HUES64 (cell line): ENCODE measurements around the gene CPT1B. TPM values are rescaled to one million over a fixed set of nuclear protein-coding genes. Genes with fewer than 3 reads are reported as not detected.
A peak's percentile ranks its signal among the peaks of the same experiment; 100 is the strongest.

Experiments used
- H3K27ac ChIP-seq: 2 replicates; pipeline ENCODE4 v1.7.0; 2013; ENCODE audit warnings: low read depth, low read length, inconsistent platforms
- H3K27me3 ChIP-seq: 2 replicates; pipeline ENCODE4 v1.6.1; 2013; ENCODE audit warnings: mild to moderate bottlenecking, low read length; ENCODE audit not compliant: insufficient read depth
- H3K36me3 ChIP-seq: 2 replicates; pipeline ENCODE4 v1.6.1; 2013; ENCODE audit warnings: mild to moderate bottlenecking, low read length; ENCODE audit not compliant: insufficient read depth
- H3K4me1 ChIP-seq: 2 replicates; pipeline ENCODE4 v1.6.1; 2013; ENCODE audit warnings: mild to moderate bottlenecking, low read length, moderate library complexity; ENCODE audit not compliant: insufficient read depth
- H3K4me3 ChIP-seq: 2 replicates; pipeline ENCODE4 v1.5.1; 2013; ENCODE audit warnings: mild to moderate bottlenecking, low read length, moderate library complexity
- H3K9ac ChIP-seq: 2 replicates; pipeline ENCODE4 v1.6.1; 2013; ENCODE audit warnings: mild to moderate bottlenecking, low read depth, low read length
- H3K9me3 ChIP-seq: 2 replicates; pipeline ENCODE4 v1.6.1; 2013; ENCODE audit warnings: low read depth, low read length; ENCODE audit not compliant: insufficient read depth
- WGBS: fragments of 150-250, 120-280 bp; methylation state at CpG from one replicate; pipeline ENCODE4 v1.1.7; 2013; ENCODE audit warnings: missing lambda C conversion rate; 5-methylcytosine and 5-hydroxymethylcytosine counted together
- polyA plus RNA-seq, 2 experiments: library from polyadenylated mRNA; stranded (reverse); fragments of 50-300 nt; gene quantifications; one replicate each; pipeline ENCODE4 v1.2.3, GENCODE V29; 2013

The CPT1B gene
- 22.8 TPM for polyA plus RNA-seq (2013, experiment 1 of 2)
- 17.6 TPM for polyA plus RNA-seq (2013, experiment 2 of 2)

- Histone ChIP-seq H3K4me1 (no peaks in the 10 kb centered on the region), H3K9ac (no peak within 1 kb of the TSS), H3K4me3 (no peak within 1 kb of the TSS), H3K9me3 (no peaks in the 10 kb centered on the region), H3K27me3 (no peaks in the 10 kb centered on the region), H3K36me3 (peaks cover 45% of the 10 kb centered on the region), H3K27ac (no peak within 1 kb of the TSS)
- WGBS, result 94% methylated on average over 63 of the region's 63 CpGs
These were observed at the start of gene CPT1B for GRCh38 chr22:50577987-50578775. CPT1B (minus strand) TSS chr22:50578427; CDS start chr22:50577915, 512 bp downstream.

- H3K4me1 ChIP-seq, result 0 out of 2 replicates have a peak, but pooled peaks cover 4% of the 10 kb centered on the region
- peak overlapping the region; percentile 81 for H3K4me3 ChIP-seq
- H3K36me3 ChIP-seq, result no peaks in the 10 kb centered on the region
- peaks cover 8% of the 10 kb centered on the region for H3K27me3 ChIP-seq
- H3K9me3 ChIP-seq, result no peaks in the 10 kb centered on the region
- WGBS, result 65% methylated on average over 42 of the region's 42 CpGs
- no peak overlapping the region for H3K27ac ChIP-seq
- no peak overlapping the region for H3K9ac ChIP-seq
These were observed 48.8 kb upstream of the CPT1B start for GRCh38 chr22:50626850-50627641.

- Histone ChIP-seq H3K9me3 (no peaks in the 10 kb centered on the region), H3K27me3 (peaks cover 8% of the 10 kb centered on the region), H3K4me3 (no peak overlapping the region), H3K36me3 (no peaks in the 10 kb centered on the region), H3K9ac (no peak overlapping the region), H3K4me1 (peaks cover 4% of the 10 kb centered on the region; the same call in 1 of the 2 replicates), H3K27ac (no peak overlapping the region)
- 88% methylated on average over 12 of the region's 12 CpGs for WGBS
These were observed 48.2 kb upstream of the CPT1B start for GRCh38 chr22:50626314-50626849.

- Histone ChIP-seq H3K27me3 (peaks cover 12% of the 10 kb centered on the region), H3K9me3 (no peaks in the 10 kb centered on the region), H3K36me3 (no peaks in the 10 kb centered on the region), H3K9ac (no peak overlapping the region), H3K27ac (no peak overlapping the region), H3K4me1 (peaks cover 5% of the 10 kb centered on the region), H3K4me3 (no peak overlapping the region)
- 88% methylated on average over 27 of the region's 27 CpGs for WGBS
These were observed 47.5 kb upstream of the CPT1B start for GRCh38 chr22:50625568-50626313.

GRCh38 chr22:50625131-50625567 lies 46.9 kb upstream of the CPT1B start:
- Histone ChIP-seq H3K9ac (no peak overlapping the region), H3K4me3 (no peak overlapping the region), H3K9me3 (no peaks in the 10 kb centered on the region), H3K36me3 (no peaks in the 10 kb centered on the region), H3K27me3 (peaks cover 12% of the 10 kb centered on the region), H3K27ac (no peak overlapping the region), H3K4me1 (peaks cover 8% of the 10 kb centered on the region)
- WGBS, result 91% methylated on average over 14 of the region's 14 CpGs

GRCh38 chr22:50624347-50625130 lies 46.3 kb upstream of the CPT1B start:
- H3K4me3 ChIP-seq, result no peak overlapping the region
- peaks cover 12% of the 10 kb centered on the region for H3K27me3 ChIP-seq
- no peaks in the 10 kb centered on the region for H3K9me3 ChIP-seq
- H3K36me3 ChIP-seq, result no peaks in the 10 kb centered on the region
- no peak overlapping the region for H3K27ac ChIP-seq
- H3K4me1 ChIP-seq, result peaks cover 8% of the 10 kb centered on the region
- 92% methylated on average over 16 of the region's 16 CpGs for WGBS
- no peak overlapping the region for H3K9ac ChIP-seq

- H3K4me1 ChIP-seq, result peaks cover 4% of the 10 kb centered on the region
These were observed 44.6 kb upstream of the CPT1B start for GRCh38 chr22:50622723-50623327.

GRCh38 chr22:50621948-50622722 lies 43.9 kb upstream of the CPT1B start:
- H3K4me3 ChIP-seq, result 0 out of 2 replicates have a peak overlapping the region, but pooled peaks have one; percentile 11
- H3K9ac ChIP-seq, result no peak overlapping the region
- no peaks in the 10 kb centered on the region for H3K36me3 ChIP-seq
- WGBS, result 58% methylated on average over 18 of the region's 18 CpGs
- no peaks in the 10 kb centered on the region for H3K9me3 ChIP-seq
- H3K27me3 ChIP-seq, result peaks cover 4% of the 10 kb centered on the region; the same call in 1 of the 2 replicates
- no peak overlapping the region for H3K27ac ChIP-seq
- peaks cover 4% of the 10 kb centered on the region for H3K4me1 ChIP-seq

More at GRCh38 chr22:50622723-50623327, 44.6 kb upstream of the CPT1B start:
- whole genome bisulfite sequencing, result 86% methylated on average over 16 of the region's 16 CpGs
- H3K36me3 ChIP-seq, result no peaks in the 10 kb centered on the region
- no peaks in the 10 kb centered on the region for H3K9me3 ChIP-seq
- peaks cover 4% of the 10 kb centered on the region; the same call in 1 of the 2 replicates for H3K27me3 ChIP-seq
- H3K27ac ChIP-seq, result no peak overlapping the region
- H3K9ac ChIP-seq, result no peak overlapping the region
- H3K4me3 ChIP-seq, result no peak overlapping the region

GRCh38 chr22:50621356-50621880 lies 43.2 kb upstream of the CPT1B start:
- H3K4me1 ChIP-seq, result peaks cover 4% of the 10 kb centered on the region
- H3K9ac ChIP-seq, result no peak overlapping the region
- 0 out of 2 replicates have a peak overlapping the region, but pooled peaks have one; percentile 11 for H3K4me3 ChIP-seq
- 61% methylated on average over 10 of the region's 10 CpGs for WGBS
- no peaks in the 10 kb centered on the region for H3K36me3 ChIP-seq
- no peaks in the 10 kb centered on the region for H3K9me3 ChIP-seq
- H3K27me3 ChIP-seq, result peaks cover 4% of the 10 kb centered on the region; the same call in 1 of the 2 replicates
- H3K27ac ChIP-seq, result no peak overlapping the region
